Chondrocyte (in vitro differentiated cells): ENCODE data around the gene DRD4. TPM values are rescaled to one million over a fixed set of nuclear protein-coding genes. Genes with fewer than 3 reads are reported as not detected.

ENCODE experiments used
- DNase-seq: peaks from one replicate; pipeline ENCODE4 v3.0.0; 2021; ENCODE audit warnings: mixed read lengths, low spot score
- H3K27ac Mint-ChIP-seq: one replicate; pipeline ENCODE4 v1.8.0; 2021; ENCODE audit warnings: mild to moderate bottlenecking, moderate library complexity, mixed read lengths; ENCODE audit not compliant: unreplicated experiment
- H3K27me3 Mint-ChIP-seq: 2 replicates; pipeline ENCODE4 v1.8.0; 2021; ENCODE audit warnings: low read depth, mixed read lengths
- H3K36me3 Mint-ChIP-seq: 2 replicates; pipeline ENCODE4 v1.8.0; 2021; ENCODE audit warnings: low read depth, mixed read lengths
- H3K4me1 Mint-ChIP-seq: 2 replicates; pipeline ENCODE4 v1.8.0; 2021; ENCODE audit warnings: low read depth, mild to moderate bottlenecking, mixed read lengths
- H3K4me3 Mint-ChIP-seq: one replicate; pipeline ENCODE4 v1.8.0; 2021; ENCODE audit warnings: mild to moderate bottlenecking, moderate library complexity, mixed read lengths; ENCODE audit not compliant: unreplicated experiment
- H3K9me3 Mint-ChIP-seq: 2 replicates; pipeline ENCODE4 v1.8.0; 2021; ENCODE audit warnings: low read depth, mixed read lengths
- total RNA-seq: library from RNA; stranded (reverse); gene quantifications from 3 replicates; pipeline ENCODE4 v1.2.1, GENCODE V29; 2021
- TF ChIP-seq, protein P1 (sequence below): fragments of 200-600 bp; sonication (generic); IDR thresholded peaks from 2 replicates; pipeline ENCODE4 v1.5.0; 2021; ENCODE audit warnings: antibody characterized with exemption, mild to moderate bottlenecking, moderate library complexity

DRD4 gene
- total RNA-seq, 1 donor from 2014 or later: 0.55 TPM

DNA sequence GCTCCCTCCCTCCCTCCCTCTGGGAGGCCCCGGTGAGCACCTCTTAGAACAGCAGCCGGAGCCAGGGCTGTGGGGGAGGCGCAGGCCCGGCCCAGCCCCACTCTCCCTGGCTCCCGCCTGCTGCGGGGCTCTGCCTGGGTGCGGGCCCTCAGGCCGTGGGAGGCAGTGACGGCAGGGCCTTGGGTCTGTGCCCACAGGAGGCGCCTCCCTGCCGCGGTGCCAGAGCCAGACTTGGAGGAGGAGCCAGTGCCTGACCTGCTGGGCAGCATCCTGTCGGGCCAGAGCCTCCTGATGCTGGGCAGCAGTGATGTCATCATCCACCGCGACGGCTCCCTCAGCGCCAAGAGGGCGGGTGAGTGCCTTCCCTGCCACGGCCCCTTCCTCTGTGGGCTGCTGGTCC is 30.8 kb upstream of the DRD4 start:
- TF ChIP-seq, protein P1, sequence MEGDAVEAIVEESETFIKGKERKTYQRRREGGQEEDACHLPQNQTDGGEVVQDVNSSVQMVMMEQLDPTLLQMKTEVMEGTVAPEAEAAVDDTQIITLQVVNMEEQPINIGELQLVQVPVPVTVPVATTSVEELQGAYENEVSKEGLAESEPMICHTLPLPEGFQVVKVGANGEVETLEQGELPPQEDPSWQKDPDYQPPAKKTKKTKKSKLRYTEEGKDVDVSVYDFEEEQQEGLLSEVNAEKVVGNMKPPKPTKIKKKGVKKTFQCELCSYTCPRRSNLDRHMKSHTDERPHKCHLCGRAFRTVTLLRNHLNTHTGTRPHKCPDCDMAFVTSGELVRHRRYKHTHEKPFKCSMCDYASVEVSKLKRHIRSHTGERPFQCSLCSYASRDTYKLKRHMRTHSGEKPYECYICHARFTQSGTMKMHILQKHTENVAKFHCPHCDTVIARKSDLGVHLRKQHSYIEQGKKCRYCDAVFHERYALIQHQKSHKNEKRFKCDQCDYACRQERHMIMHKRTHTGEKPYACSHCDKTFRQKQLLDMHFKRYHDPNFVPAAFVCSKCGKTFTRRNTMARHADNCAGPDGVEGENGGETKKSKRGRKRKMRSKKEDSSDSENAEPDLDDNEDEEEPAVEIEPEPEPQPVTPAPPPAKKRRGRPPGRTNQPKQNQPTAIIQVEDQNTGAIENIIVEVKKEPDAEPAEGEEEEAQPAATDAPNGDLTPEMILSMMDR: no peak
- no peaks in the 10 kb centered on the region for H3K9me3 Mint-ChIP-seq
- no peak overlapping the region for H3K4me3 Mint-ChIP-seq
- H3K4me1 Mint-ChIP-seq: no peaks in the 10 kb centered on the region
- peak; percentile 93 for DNase-seq
- H3K27ac Mint-ChIP-seq: no peak overlapping the region
- no peaks in the 10 kb centered on the region for H3K27me3 Mint-ChIP-seq
- H3K36me3 Mint-ChIP-seq: peaks cover 31% of the 10 kb centered on the region

DNA sequence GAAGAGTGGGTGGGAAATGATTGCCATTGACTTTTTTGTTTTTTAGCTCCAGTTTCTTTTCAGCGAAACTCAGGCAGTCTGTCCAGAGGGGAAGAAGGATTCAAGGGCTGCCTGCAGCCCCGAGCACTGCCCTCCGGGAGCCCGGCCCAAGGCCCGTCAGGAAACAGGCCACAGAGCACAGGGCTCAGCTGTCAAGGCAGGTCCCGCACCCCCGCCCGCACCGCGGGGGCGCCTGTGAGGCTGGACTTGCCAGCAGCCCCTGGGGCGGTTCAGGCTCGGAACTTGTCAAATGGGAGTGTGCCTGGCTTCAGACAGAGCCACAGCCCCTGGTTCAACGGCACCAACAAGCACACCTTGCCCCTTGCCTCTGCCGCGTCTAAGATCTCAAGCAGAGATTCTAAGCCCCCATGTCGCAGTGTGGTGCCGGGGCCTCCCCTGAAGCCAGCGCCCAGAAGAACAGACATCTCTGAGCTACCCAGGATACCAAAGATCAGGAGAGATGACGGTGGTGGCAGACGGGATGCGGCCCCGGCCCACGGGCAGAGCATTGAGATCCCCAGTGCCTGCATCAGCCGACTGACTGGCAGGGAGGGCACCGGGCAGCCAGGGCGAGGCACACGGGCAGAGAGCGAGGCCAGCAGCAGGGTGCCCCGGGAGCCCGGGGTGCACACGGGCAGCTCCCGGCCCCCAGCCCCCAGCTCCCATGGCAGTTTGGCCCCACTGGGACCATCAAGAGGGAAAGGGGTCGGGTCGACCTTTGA is 29.9 kb upstream of the DRD4 start:
- no peaks in the 10 kb centered on the region for H3K27me3 Mint-ChIP-seq
- H3K9me3 Mint-ChIP-seq: no peaks in the 10 kb centered on the region
- DNase-seq: peak; percentile 89
- H3K36me3 Mint-ChIP-seq: peaks cover 28% of the 10 kb centered on the region
- no peak overlapping the region for H3K4me3 Mint-ChIP-seq
- no peaks in the 10 kb centered on the region for H3K4me1 Mint-ChIP-seq
- H3K27ac Mint-ChIP-seq: no peak overlapping the region
- TF ChIP-seq, protein P1: no peak

DNA sequence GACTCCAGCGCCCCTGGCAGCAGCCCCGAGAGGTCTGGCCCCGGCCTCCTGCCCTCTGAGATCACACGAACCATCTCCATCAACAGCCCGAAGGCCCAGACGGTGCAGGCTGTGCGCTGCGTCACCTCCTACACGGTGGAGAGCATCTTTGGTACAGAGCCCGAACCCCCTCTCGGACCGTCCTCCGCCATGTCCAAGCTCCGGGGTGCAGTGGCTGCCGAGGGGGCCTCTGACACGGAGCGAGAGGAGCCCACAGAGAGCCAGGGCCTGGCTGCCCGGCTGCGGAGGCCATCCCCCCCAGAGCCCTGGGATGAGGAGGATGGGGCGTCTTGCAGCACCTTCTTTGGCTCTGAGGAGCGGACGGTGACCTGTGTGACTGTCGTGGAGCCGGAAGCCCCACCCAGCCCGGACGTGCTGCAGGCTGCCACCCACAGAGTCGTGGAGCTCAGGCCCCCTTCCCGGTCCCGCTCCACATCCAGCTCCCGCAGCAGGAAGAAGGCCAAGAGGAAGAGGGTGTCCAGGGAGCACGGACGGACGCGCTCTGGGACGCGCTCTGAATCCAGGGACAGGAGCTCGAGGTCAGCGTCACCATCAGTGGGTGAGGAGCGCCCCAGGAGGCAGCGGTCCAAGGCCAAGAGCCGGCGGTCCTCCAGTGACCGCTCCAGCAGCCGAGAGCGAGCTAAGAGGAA is 29.0 kb upstream of the DRD4 start:
- Mint-ChIP-seq H3K27ac (no peak overlapping the region), H3K9me3 (no peaks in the 10 kb centered on the region), H3K27me3 (no peaks in the 10 kb centered on the region), H3K4me3 (no peak overlapping the region), H3K4me1 (no peaks in the 10 kb centered on the region), H3K36me3 (peaks cover 28% of the 10 kb centered on the region)
- peak; percentile 90 for DNase-seq
- TF ChIP-seq, protein P1: no peak

DNA sequence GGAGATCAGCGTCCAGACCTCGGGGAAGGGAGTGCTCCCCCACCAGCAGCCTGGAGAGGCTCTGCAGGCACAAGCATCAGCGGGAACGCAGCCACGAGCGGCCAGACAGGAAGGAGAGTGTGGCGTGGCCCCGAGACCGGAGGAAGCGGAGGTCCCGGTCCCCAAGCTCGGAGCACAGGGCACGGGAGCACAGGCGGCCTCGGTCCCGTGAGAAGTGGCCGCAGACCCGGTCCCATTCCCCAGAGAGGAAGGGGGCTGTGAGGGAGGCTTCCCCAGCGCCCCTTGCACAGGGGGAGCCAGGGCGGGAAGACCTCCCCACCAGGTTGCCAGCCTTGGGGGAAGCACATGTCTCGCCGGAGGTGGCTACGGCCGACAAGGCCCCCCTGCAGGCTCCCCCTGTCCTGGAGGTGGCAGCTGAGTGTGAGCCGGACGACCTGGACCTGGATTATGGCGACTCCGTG is 28.2 kb upstream of the DRD4 start:
- Mint-ChIP-seq H3K27me3 (no peaks in the 10 kb centered on the region), H3K9me3 (no peaks in the 10 kb centered on the region), H3K4me1 (no peaks in the 10 kb centered on the region), H3K4me3 (no peak overlapping the region), H3K27ac (peak overlapping the region; percentile 49), H3K36me3 (peaks cover 25% of the 10 kb centered on the region)
- no peak for DNase-seq
- TF ChIP-seq, protein P1: no peak

DNA sequence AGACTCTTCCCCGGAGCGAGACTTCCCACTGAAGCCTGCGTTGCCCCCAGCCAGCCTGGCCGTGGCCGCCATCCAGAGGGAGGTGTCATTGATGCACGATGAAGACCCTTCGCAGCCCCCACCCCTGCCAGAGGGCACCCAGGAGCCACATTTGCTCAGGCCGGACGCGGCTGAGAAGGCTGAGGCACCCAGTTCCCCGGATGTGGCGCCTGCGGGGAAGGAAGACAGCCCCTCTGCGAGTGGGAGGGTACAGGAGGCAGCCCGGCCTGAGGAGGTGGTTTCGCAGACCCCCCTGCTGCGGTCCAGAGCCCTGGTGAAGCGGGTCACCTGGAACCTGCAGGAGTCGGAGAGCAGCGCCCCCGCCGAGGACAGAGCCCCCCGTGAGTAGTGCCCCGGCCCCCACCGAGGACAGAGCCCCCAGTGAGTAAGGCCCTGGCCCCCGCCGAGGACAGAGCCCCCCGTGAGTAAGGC is 27.7 kb upstream of the DRD4 start:
- peaks cover 22% of the 10 kb centered on the region for H3K36me3 Mint-ChIP-seq
- H3K27ac Mint-ChIP-seq: no peak overlapping the region
- H3K27me3 Mint-ChIP-seq: no peaks in the 10 kb centered on the region
- no peaks in the 10 kb centered on the region for H3K9me3 Mint-ChIP-seq
- TF ChIP-seq, protein P1: no peak
- peaks cover 3% of the 10 kb centered on the region for H3K4me1 Mint-ChIP-seq
- H3K4me3 Mint-ChIP-seq: no peak overlapping the region
- peak; percentile 84 for DNase-seq
